DND-41 (cell line): ENCODE data around the gene GZMM.

ENCODE experiments used
- ATAC-seq: fragments of 200-7000 bp; cut with Tn5 transposase; 3 replicates; pipeline ENCODE4 v1.9.1; 2021; ENCODE audit warnings: low read depth; ENCODE audit not compliant: insufficient read depth
- DNase-seq: peaks from one replicate; pipeline ENCODE4 v3.0.0-alpha.2; 2020
- H2AFZ ChIP-seq: 2 replicates; pipeline ENCODE4 v1.6.0; 2012; ENCODE audit warnings: low read depth, low read length
- H3K27ac ChIP-seq: 2 replicates; pipeline ENCODE4 v1.5.1; 2012; ENCODE audit warnings: low read length, inconsistent platforms
- H3K27me3 ChIP-seq: fragments of 200-600 bp; sonication (generic); 2 replicates; pipeline ENCODE4 v1.6.0; 2012; ENCODE audit warnings: low read length, mild to moderate bottlenecking, inconsistent platforms; ENCODE audit not compliant: insufficient read depth, poor library complexity
- H3K36me3 ChIP-seq: 2 replicates; pipeline ENCODE4 v1.5.1; 2012; ENCODE audit warnings: low read length, inconsistent platforms; ENCODE audit not compliant: insufficient read depth
- H3K4me1 ChIP-seq: 2 replicates; pipeline ENCODE4 v1.5.1; 2012; ENCODE audit warnings: mild to moderate bottlenecking, low read length; ENCODE audit not compliant: insufficient read depth
- H3K4me2 ChIP-seq: 2 replicates; pipeline ENCODE4 v1.6.0; 2012; ENCODE audit warnings: mild to moderate bottlenecking, moderate library complexity, low read length, inconsistent platforms; ENCODE audit not compliant: insufficient read depth
- H3K4me3 ChIP-seq, 2 experiments: fragments of 200-600 bp in 1 of 2; shearing (Covaris generic) in 1 of 2; 2 replicates each; pipeline ENCODE4 v1.5.1; 2012 to 2016; ENCODE audit warnings: inconsistent platforms in 2 of 2, low read length in 2 of 2, mild to moderate bottlenecking in 2 of 2, low read depth in 1 of 2, moderate library complexity in 1 of 2
- H3K79me2 ChIP-seq: 2 replicates; pipeline ENCODE4 v1.6.0; 2012; ENCODE audit warnings: low read length, inconsistent platforms; ENCODE audit not compliant: insufficient read depth
- H3K9ac ChIP-seq: 2 replicates; pipeline ENCODE4 v1.6.0; 2012; ENCODE audit warnings: low read depth, mild to moderate bottlenecking, inconsistent platforms, low read length, moderate library complexity
- H3K9me3 ChIP-seq: 2 replicates; pipeline ENCODE4 v1.5.1; 2012; ENCODE audit warnings: low read length, moderate library complexity, mild to moderate bottlenecking, inconsistent platforms; ENCODE audit not compliant: insufficient read depth, severe bottlenecking
- H4K20me1 ChIP-seq: 2 replicates; pipeline ENCODE4 v1.6.0; 2012; ENCODE audit warnings: low read length; ENCODE audit not compliant: insufficient read depth
- CTCF ChIP-seq: IDR thresholded peaks from 2 replicates; pipeline ENCODE4 v1.5.1; 2012; ENCODE audit warnings: borderline replicate concordance, low read length, moderate library complexity, mild to moderate bottlenecking; ENCODE audit not compliant: poor library complexity, severe bottlenecking; ENCODE audit errors: extremely low read depth
- EZH2 ChIP-seq: IDR thresholded peaks from 3 replicates; pipeline ENCODE4 v1.6.1; 2012; ENCODE audit warnings: borderline replicate concordance, low read depth, mild to moderate bottlenecking, moderate library complexity, low read length, inconsistent platforms; ENCODE audit not compliant: severe bottlenecking

The GZMM gene

GRCh38 chr19:498977-499623 is 44.8 kb upstream of the GZMM start:
- Histone ChIP-seq H2AFZ (no peak overlapping the region), H3K4me2 (no peak overlapping the region), H3K9me3 (no peaks in the 10 kb centered on the region), H4K20me1 (no peaks in the 10 kb centered on the region), H3K79me2 (no peaks in the 10 kb centered on the region), H3K4me3 (no peak overlapping the region), H3K36me3 (no peaks in the 10 kb centered on the region), H3K9ac (no peak overlapping the region), H3K27ac (no peak overlapping the region), H3K4me1 (no peaks in the 10 kb centered on the region), H3K27me3 (no peaks in the 10 kb centered on the region)
- ATAC-seq, result no peak
- no peak for DNase-seq
- TF ChIP-seq EZH2, result no peak
- no peak for TF ChIP-seq CTCF

- Histone ChIP-seq H3K4me2 (no peak overlapping the region), H3K27me3 (no peaks in the 10 kb centered on the region), H4K20me1 (no peaks in the 10 kb centered on the region), H3K4me3 (no peak overlapping the region), H3K9ac (no peak overlapping the region), H3K9me3 (no peaks in the 10 kb centered on the region), H3K27ac (no peak overlapping the region), H3K36me3 (no peaks in the 10 kb centered on the region), H2AFZ (no peak overlapping the region), H3K79me2 (no peaks in the 10 kb centered on the region), H3K4me1 (peaks cover 14% of the 10 kb centered on the region)
- ATAC-seq, result no peak
- TF ChIP-seq CTCF (no peak), EZH2 (no peak)
- DNase-seq, result no peak
These were observed 42.2 kb upstream of the GZMM start for GRCh38 chr19:501646-502045.

GRCh38 chr19:504616-505015 is 39.2 kb upstream of the GZMM start:
- H3K9ac ChIP-seq, result no peak overlapping the region
- no peak for TF ChIP-seq CTCF
- no peak for TF ChIP-seq EZH2
- peaks cover 32% of the 10 kb centered on the region for H3K4me1 ChIP-seq
- no peak overlapping the region for H3K27ac ChIP-seq
- ATAC-seq (no peak), DNase-seq (no peak)
- no peak overlapping the region for H3K4me3 ChIP-seq
- no peak overlapping the region for H2AFZ ChIP-seq
- no peaks in the 10 kb centered on the region for H3K27me3 ChIP-seq
- H3K79me2 ChIP-seq, result peaks cover 18% of the 10 kb centered on the region
- H3K9me3 ChIP-seq, result no peaks in the 10 kb centered on the region
- H4K20me1 ChIP-seq, result peaks cover 7% of the 10 kb centered on the region; the same call in 1 of the 2 replicates
- peaks cover 3% of the 10 kb centered on the region for H3K36me3 ChIP-seq
- H3K4me2 ChIP-seq, result no peak overlapping the region
